Colonic mucosa (tissue), 4 donors: ENCODE data around the gene IQCE. TPM values are rescaled to one million over a fixed set of nuclear protein-coding genes. Genes with fewer than 3 reads are reported as not detected.

Experiments used
- DNase-seq: peaks from one replicate; pipeline ENCODE4 v3.0.0-alpha.2; 2020
- H3K27ac ChIP-seq: fragments of 200-600 bp; one replicate; pipeline ENCODE4 v1.8.0; 2021
- H3K27me3 ChIP-seq: fragments of 200-600 bp; one replicate; pipeline ENCODE4 v1.8.0; 2021
- H3K36me3 ChIP-seq: fragments of 200-600 bp; one replicate; pipeline ENCODE4 v1.8.0; 2021
- H3K4me1 ChIP-seq: fragments of 200-600 bp; one replicate; pipeline ENCODE4 v1.8.0; 2021; ENCODE audit warnings: mild to moderate bottlenecking
- H3K4me3 ChIP-seq: fragments of 200-600 bp; one replicate; pipeline ENCODE4 v1.8.0; 2021
- H3K9ac ChIP-seq, 2 donors: one replicate each; pipeline ENCODE4 v1.7.0; 2013; ENCODE audit warnings: control low read depth in 2 of 2, low read depth in 2 of 2, low read length in 2 of 2
- H3K9me3 ChIP-seq: fragments of 200-600 bp; one replicate; pipeline ENCODE4 v1.8.0; 2021
- intact Hi-C: fragments of 100-400 bp; cut with DNase I; formaldehyde crosslinking; loops from one replicate; pipeline ENCODE4 v1.14.1; 2022
- total RNA-seq, 2 donors: library from RNA; stranded (reverse); fragmentation: NEBNext Ultra II Directional in 1 of 2; extraction: Animal tissue kit (Norgen Biotek cat#: 25700) in 1 of 2; gene quantifications; one replicate each; pipeline ENCODE4 v1.2.1, GENCODE V29; 2021
- TF ChIP-seq, protein P1 (sequence below): fragments of 200-600 bp; IDR thresholded peaks from one replicate; pipeline ENCODE4 v1.8.0; 2022; ENCODE audit warnings: antibody characterized with exemption, mild to moderate bottlenecking
- donor health status: healthy.
- donor health status: DM: no; HTN: no; CAD: no.
- donor health status: DM: no; HTN: no; CAD: no.

IQCE gene
- total RNA-seq, 2 donors from 2014 or later: 23.2 to 36.3 TPM

DNA sequence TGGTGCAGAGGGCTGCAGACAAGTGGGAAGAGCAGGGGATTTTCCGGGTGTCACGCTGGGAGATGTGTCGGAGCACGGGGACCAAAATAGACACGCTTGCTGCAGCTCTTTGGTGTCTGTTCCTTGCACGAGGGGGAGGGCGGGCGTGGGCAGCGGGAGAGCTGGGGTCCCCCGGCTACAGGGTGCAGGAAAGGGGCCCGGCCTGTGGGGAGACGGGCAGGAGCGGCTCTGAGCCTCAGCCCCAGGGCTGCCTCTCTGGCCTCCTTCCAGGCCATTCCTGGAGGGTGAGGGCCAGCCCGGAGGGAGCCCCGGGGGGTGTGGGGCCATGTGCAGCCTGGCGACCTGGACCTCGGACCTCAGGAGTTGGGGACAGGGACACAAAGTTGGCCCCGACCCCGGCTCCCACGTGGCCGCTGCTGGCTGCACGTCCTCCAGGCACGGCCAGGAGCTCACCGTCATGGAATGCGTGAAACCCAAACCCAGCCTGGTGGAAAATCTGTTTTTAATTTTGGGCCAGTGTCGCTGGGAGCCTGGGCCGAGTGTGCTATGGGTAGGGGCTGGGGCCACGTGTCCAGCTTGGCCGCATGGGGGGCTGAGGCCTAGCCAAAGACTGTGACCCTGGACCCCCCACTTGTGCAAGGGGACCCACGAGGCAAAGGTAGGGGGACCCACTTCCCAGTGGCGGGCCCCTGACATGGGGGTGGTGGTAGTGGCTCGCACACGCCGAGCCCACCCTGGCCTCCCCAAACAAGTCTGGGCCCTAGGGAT is 79.6 kb downstream of the IQCE start:
- TF ChIP-seq, protein P1, sequence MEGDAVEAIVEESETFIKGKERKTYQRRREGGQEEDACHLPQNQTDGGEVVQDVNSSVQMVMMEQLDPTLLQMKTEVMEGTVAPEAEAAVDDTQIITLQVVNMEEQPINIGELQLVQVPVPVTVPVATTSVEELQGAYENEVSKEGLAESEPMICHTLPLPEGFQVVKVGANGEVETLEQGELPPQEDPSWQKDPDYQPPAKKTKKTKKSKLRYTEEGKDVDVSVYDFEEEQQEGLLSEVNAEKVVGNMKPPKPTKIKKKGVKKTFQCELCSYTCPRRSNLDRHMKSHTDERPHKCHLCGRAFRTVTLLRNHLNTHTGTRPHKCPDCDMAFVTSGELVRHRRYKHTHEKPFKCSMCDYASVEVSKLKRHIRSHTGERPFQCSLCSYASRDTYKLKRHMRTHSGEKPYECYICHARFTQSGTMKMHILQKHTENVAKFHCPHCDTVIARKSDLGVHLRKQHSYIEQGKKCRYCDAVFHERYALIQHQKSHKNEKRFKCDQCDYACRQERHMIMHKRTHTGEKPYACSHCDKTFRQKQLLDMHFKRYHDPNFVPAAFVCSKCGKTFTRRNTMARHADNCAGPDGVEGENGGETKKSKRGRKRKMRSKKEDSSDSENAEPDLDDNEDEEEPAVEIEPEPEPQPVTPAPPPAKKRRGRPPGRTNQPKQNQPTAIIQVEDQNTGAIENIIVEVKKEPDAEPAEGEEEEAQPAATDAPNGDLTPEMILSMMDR: no peak
- Histone ChIP-seq H3K4me3 (no peak overlapping the region), H3K9ac (peak overlapping the region in 1 of 2 donors; percentile 5), H3K9me3 (no peaks in the 10 kb centered on the region), H3K27ac (no peak overlapping the region), H3K27me3 (no peaks in the 10 kb centered on the region), H3K36me3 (no peaks in the 10 kb centered on the region), H3K4me1 (peaks cover 5% of the 10 kb centered on the region)
- intact Hi-C loops: no loop called here
- DNase-seq: no peak

DNA sequence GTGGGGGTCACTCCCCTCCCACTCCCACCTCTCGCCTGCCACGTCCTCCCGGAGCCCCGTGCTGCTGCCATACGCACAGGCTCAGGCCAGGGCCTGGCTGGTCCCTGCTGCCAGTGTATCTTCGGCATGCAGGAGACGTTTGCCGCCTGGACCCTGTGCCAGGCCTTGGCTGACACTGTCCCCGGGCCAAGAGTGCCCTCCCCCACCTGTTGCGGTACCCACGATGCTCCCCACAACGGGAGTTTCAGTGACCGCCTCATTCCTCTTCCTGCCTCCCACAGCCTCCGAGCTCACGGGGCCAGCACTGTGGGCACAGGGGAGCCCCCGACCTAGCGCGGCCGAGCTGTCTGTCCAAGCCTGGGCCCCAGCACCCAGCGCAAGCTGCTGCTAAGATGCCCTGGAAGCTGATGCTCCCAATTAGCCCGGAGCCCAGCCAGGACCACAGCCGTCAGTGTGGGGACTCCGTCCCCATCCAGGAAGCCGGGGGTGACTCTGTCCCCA is 80.5 kb downstream of the IQCE start:
- Histone ChIP-seq H3K27me3 (no peaks in the 10 kb centered on the region), H3K36me3 (no peaks in the 10 kb centered on the region), H3K4me3 (no peak overlapping the region), H3K9ac (no peak overlapping the region), H3K4me1 (no peaks in the 10 kb centered on the region), H3K27ac (no peak overlapping the region), H3K9me3 (no peaks in the 10 kb centered on the region)
- intact Hi-C loops: no loop called here
- DNase-seq: no peak
- TF ChIP-seq, protein P1: no peak

GRCh38 chr7:2639695-2640481 is 81.1 kb downstream of the IQCE start:
- intact Hi-C loops: no loop called here
- DNase-seq: no peak
- Histone ChIP-seq H3K27me3 (no peaks in the 10 kb centered on the region), H3K4me1 (no peaks in the 10 kb centered on the region), H3K27ac (no peak overlapping the region), H3K9me3 (no peaks in the 10 kb centered on the region), H3K36me3 (no peaks in the 10 kb centered on the region), H3K4me3 (no peak overlapping the region), H3K9ac (no peak overlapping the region)
- TF ChIP-seq, protein P1: no peak

GRCh38 chr7:2640482-2640830 is 81.7 kb downstream of the IQCE start:
- H3K27ac ChIP-seq: no peak overlapping the region
- no peak for DNase-seq
- peak overlapping the region in 1 of 2 donors; percentile 49 for H3K9ac ChIP-seq
- no peaks in the 10 kb centered on the region for H3K36me3 ChIP-seq
- no peaks in the 10 kb centered on the region for H3K27me3 ChIP-seq
- TF ChIP-seq, protein P1: no peak
- no peaks in the 10 kb centered on the region for H3K4me1 ChIP-seq
- H3K4me3 ChIP-seq: no peak overlapping the region
- intact Hi-C loops: no loop called here
- no peaks in the 10 kb centered on the region for H3K9me3 ChIP-seq

- no peaks in the 10 kb centered on the region for H3K4me1 ChIP-seq
- DNase-seq: no peak
- peak overlapping the region in 1 of 2 donors; percentile 49 for H3K9ac ChIP-seq
- TF ChIP-seq, protein P1: no peak
- no peaks in the 10 kb centered on the region for H3K36me3 ChIP-seq
- H3K4me3 ChIP-seq: no peak overlapping the region
- H3K27ac ChIP-seq: peak overlapping the region; percentile 44
- intact Hi-C loops: no loop called here
- no peaks in the 10 kb centered on the region for H3K27me3 ChIP-seq
- no peaks in the 10 kb centered on the region for H3K9me3 ChIP-seq
These were observed 82.1 kb downstream of the IQCE start for GRCh38 chr7:2640846-2641316.
